GM18498 (cell line): ENCODE data around the gene SMAP2.

ENCODE experiments used
- ATAC-seq: cut with Tn5 transposase; IDR thresholded peaks from one replicate; pipeline ENCODE4 v1.9.1; 2021; ENCODE audit warnings: mild to moderate bottlenecking, moderate library complexity; ENCODE audit not compliant: unreplicated experiment

The SMAP2 gene

GRCh38 chr1:40416709-40417108 is 43.2 kb downstream of the SMAP2 start:
- ATAC-seq = no peak

GRCh38 chr1:40421431-40422384 is 48.2 kb downstream of the SMAP2 start:
- ATAC-seq = no peak

GRCh38 chr1:40422630-40423263 is 49.2 kb downstream of the SMAP2 start:
- ATAC-seq = no peak

GRCh38 chr1:40423264-40423642 is 49.7 kb downstream of the SMAP2 start:
- no peak for ATAC-seq

- ATAC-seq = no peak
These were observed 50.6 kb downstream of the SMAP2 start for GRCh38 chr1:40423951-40424618.

GRCh38 chr1:40425198-40425597 is 51.7 kb downstream of the SMAP2 start:
- ATAC-seq = no peak

- ATAC-seq = no peak
These were observed 57.9 kb downstream of the SMAP2 start for GRCh38 chr1:40431385-40431784.

- ATAC-seq = no peak
These were observed 59.3 kb downstream of the SMAP2 start for GRCh38 chr1:40432644-40433390.

GRCh38 chr1:40435471-40435870 is 61.9 kb downstream of the SMAP2 start:
- no peak for ATAC-seq

GRCh38 chr1:40435876-40436275 is 62.3 kb downstream of the SMAP2 start:
- ATAC-seq = no peak

- no peak for ATAC-seq
These were observed 65.0 kb downstream of the SMAP2 start for GRCh38 chr1:40438391-40439015.

- ATAC-seq = no peak
These were observed 65.7 kb downstream of the SMAP2 start for GRCh38 chr1:40439247-40439646.

- peak; percentile 93 for ATAC-seq
These were observed 76.4 kb downstream of the SMAP2 start, which contains the start of gene ZFP69B for GRCh38 chr1:40449684-40450494. ZFP69B (plus strand) TSS chr1:40450476; CDS start chr1:40450962, 486 bp downstream.

- no peak for ATAC-seq
These were observed 77.1 kb downstream of the SMAP2 start for GRCh38 chr1:40450495-40451237.

- no peak for ATAC-seq
These were observed 77.7 kb downstream of the SMAP2 start for GRCh38 chr1:40451238-40451585.

GRCh38 chr1:40454873-40455272 is 81.3 kb downstream of the SMAP2 start:
- ATAC-seq = no peak

GRCh38 chr1:40462956-40463590 is 89.5 kb downstream of the SMAP2 start:
- ATAC-seq = no peak

GRCh38 chr1:40469327-40469726 is 95.8 kb downstream of the SMAP2 start:
- ATAC-seq = no peak
